Right lung (tissue), 10 donors: ENCODE data around the gene CERS3. TPM values are rescaled to one million over a fixed set of nuclear protein-coding genes. Genes with fewer than 3 reads are reported as not detected.

Source experiments
- DNase-seq, 2 donors: peaks; one replicate each; pipeline ENCODE4 v3.0.0-alpha.2; 2013
- long read RNA-seq, 8 donors: transcript quantifications; one replicate each; lab custom pipeline, GENCODE V29; 2026
- polyA plus RNA-seq, 5 donors: library from polyadenylated mRNA; unstranded; fragments of 120-200 nt; gene quantifications; one replicate each; pipeline versions ENCODE4 v1.2.1 to v1.2.3, GENCODE V29; 2013; ENCODE audit warnings: inconsistent platforms in 1 of 5, low replicate concordance in 1 of 5; ENCODE audit not compliant: insufficient read length in 5 of 5, insufficient read depth in 1 of 5

Gene CERS3
- under 1 TPM; 0.08 to 0.30 (median 0.18) TPM for polyA plus RNA-seq
- long read RNA-seq, donor 1: 0 reads
- long read RNA-seq, donor 2: 0 reads
- long read RNA-seq, donor 3: 0 reads
- long read RNA-seq, donor 4: 0 reads
- long read RNA-seq, donor 5: 0 reads
- long read RNA-seq, donor 6: 0 reads
- long read RNA-seq, donor 7: 0 reads
- long read RNA-seq, donor 8: 0 reads

GRCh38 chr15:100528833-100529428 is at the start of gene CERS3:
Gene CERS3 (minus strand): TSS chr15:100528950. CDS start chr15:100501849, 27,101 bp downstream.
- no peak for DNase-seq

- no peak for DNase-seq
These were observed 44.8 kb upstream of the CERS3 start for GRCh38 chr15:100573526-100573925.

DNA sequence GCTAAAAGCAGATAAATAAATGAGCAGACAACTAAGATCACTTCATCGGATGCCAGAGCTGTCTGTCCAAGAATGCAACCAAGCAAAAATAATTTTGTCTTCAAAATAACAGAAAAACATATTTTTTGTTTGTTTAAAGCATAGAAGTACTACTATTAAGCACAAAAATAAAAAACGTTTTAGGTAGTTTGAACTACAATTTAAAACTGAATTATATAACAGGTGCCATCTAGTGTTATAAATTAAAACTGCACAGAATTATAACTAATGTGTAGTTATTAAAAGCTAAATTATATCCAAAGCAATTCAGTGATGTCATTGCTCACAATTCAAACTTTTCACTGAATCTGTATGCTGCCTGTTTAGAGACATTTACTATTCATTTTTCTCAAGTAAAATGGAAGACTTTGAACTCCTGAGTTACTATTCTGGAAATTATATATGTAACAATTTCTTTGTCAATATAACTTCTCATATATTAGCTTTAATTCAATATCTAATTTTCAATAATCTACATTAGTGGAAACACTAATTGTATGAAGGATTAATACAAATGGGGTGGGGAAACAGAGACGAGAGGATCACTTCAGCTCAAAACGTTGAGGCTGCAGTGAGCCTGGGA is 43.7 kb upstream of the CERS3 start:
- peak in 1 of 2 donors; percentile 16 for DNase-seq

- no peak for DNase-seq
These were observed 42.9 kb upstream of the CERS3 start for GRCh38 chr15:100571592-100572167.

- peak; percentile 45 to 66 for DNase-seq
These were observed 42.1 kb upstream of the CERS3 start for GRCh38 chr15:100570735-100571313.

- no peak for DNase-seq
These were observed 41.5 kb upstream of the CERS3 start for GRCh38 chr15:100570275-100570674.

- DNase-seq: no peak
These were observed 40.6 kb upstream of the CERS3 start for GRCh38 chr15:100569391-100569790.

GRCh38 chr15:100566850-100567628 is 38.3 kb upstream of the CERS3 start:
- DNase-seq: no peak

- DNase-seq: no peak
These were observed 36.8 kb upstream of the CERS3 start for GRCh38 chr15:100565591-100565990.

DNA sequence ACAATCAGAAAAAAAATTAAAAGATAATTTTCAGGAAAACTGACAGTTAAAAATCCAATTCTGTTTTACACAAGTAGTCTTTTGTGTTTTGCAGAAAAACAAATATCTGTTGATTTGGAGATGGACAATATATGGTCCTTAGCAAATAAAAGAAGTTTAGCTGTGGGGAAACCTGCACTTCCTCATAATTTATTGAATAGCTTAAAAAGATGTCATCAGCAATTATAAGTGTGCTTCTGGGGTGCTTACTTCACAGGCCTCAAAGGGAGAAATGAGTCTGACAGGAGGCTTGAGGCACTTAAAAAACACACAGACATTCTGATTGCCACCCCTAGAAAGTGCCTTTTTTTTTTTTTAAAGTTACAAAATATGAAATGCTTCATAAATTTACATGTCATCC is 31.6 kb upstream of the CERS3 start:
- no peak for DNase-seq

DNA sequence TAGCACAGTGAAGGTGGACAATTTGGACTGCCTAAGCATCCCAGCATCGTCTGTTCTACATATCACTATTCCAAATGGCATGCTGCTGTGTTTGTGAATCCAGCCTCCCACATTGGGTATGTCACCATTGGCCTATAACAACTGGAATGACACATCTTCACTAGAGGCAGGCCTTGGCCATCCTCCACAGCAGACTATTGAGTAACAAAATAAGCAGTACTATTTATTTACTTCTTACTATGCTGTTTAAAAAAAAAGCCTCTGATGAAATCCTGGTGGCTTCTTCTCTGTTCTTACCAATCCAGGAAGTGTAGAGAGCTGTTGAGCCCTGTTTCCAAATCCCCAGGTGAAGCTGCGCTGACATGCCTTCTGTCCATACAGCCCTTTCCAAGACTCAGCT is 30.6 kb upstream of the CERS3 start:
- DNase-seq: peak in 1 of 2 donors; percentile 40

DNA sequence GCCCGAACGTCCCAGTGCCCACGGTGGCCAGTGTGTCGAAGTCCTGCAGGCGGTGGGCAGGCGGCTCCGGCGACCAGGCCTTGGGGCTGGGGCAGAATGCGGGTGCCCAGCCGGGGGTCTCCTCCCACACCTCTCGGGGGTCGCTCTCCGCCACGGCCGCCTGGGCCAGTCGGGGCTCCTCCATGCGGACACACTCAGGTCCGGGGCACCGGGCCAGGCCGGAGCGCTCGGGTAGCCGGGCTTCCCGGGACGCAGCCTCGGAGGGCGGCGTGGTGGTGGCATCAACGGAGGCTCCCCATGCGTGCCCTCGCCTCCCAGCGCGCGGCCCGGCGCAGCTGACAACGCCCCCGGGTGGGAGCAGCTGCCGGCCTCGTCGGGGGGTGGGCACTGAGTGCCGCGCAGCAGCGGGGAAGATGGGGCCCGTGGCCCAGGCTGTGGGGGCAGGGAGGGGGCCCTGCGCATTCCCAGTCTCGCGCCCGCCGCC is 30.1 kb upstream of the CERS3 start:
- no peak for DNase-seq

DNA sequence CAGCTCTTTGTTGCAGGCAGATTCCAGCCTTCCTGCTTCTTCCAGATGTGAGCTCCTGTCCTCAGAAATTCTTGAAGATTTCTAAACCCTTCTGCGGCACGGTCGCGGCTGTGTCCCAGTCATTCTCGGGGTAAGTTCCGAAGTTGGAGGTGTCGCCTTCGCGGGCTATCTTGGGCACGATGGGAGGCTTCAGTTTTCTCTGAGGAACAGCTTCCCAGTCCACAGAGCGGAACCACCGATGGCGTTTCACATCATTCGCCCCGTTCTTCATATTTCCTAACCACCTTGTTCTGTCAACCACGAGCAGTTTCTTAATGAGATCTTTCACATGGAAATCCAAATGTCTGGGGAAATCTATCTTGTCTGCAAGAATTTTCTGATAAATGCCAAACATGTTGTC is 24.7 kb upstream of the CERS3 start:
- no peak for DNase-seq

- DNase-seq: no peak
These were observed 19.2 kb upstream of the CERS3 start for GRCh38 chr15:100547961-100548360.

DNA sequence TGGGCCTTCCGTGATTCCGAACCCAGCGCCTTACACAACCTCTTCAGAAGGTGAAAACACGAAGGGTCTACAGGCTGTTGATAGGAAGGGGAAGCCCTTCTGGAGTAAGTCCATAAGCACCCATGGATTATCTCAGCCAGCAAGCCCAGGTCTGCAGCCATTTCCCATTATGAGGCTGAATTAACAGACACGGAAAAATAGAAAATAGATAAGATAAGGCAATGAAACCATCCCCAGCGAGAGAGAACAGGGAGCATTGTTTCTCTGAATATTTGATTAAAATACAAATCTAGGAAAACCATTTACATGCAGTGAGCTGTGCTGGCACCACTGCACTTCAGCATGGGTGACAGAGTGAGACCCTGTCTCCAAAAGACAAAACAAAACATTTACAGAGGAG is 16.2 kb upstream of the CERS3 start:
- DNase-seq: no peak

DNA sequence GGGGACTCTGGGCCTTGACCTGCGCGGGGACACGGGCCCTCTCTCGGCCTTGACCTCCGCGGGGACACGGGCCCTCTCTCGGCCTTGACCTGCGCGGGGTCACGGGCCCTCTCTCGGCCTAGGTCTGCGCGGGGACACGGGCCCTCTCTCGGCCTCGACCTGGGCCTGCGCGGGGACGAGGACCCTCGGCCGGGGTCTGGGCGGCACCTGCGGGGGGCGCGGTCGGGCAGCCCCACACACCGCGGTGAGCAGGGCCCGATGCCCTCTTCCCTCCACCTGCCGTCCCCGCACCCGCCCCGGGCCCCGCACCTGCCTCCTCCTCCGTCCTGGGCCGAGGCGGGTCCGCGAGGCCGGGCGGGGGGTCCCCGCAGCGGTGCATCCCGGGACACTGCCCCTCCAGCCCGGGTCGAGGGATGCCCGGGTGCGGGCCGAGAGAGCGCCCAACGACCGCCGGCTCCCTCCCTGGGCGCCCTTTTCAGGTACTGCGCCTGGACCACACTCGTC is 15.6 kb upstream of the CERS3 start:
- DNase-seq: no peak

GRCh38 chr15:100542290-100542689 is 13.5 kb upstream of the CERS3 start:
- no peak for DNase-seq

DNA sequence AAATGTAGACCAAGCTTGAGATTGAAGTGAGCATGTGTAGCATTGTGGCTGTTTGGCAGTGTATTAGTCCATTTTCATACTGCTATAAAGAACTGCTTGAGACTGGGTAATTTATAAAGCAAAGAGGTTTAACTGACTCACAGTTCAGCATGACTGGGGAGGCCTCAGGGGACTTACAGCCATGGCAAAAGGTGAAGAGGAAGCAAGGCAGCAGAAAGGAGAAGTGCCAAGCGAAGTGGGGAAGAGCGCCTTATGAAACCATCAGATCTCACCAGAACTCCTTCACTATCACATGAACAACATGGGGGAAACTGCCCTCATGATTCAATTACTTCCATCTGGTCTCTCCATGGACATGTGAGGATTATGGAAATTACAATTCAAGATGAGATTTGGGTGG is 8.6 kb upstream of the CERS3 start:
- no peak for DNase-seq

DNA sequence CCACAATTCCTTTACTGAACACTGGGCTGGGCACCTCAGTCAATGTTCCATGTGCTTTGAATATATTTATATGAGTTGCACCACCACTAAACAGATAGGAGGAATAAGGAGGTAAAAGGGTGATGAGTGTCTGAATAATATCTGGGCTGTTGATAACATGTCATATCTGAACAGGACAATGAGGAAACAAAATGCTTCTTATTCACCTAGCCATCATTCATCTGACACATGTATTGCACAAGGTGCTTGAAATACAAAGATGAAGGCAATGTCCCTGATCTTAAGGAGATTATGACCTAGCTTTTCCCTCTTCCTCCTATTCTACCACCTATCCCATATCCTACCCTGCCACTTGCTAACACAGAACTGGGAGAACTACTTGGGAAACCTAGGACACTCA is 8.0 kb upstream of the CERS3 start:
- DNase-seq: no peak

DNA sequence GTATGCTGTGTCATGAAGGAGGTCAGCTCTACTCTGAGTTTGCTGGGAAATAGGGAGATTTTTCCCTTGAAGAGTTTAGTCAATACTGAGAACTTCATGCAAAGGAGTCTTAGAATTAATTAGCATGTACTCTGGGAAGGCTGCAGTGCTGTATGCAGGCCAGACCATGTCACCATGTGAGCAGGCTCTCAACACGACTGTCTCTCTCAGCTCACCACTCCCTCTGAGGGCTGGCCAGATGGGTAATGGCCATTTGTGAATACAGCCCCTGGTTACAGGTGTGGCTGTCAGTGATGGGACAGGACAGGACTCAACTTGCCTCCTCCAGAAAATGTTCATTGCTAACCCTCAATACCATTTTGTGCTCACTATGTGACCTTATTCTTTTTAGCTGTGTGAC is 5.1 kb upstream of the CERS3 start:
- DNase-seq: no peak

DNA sequence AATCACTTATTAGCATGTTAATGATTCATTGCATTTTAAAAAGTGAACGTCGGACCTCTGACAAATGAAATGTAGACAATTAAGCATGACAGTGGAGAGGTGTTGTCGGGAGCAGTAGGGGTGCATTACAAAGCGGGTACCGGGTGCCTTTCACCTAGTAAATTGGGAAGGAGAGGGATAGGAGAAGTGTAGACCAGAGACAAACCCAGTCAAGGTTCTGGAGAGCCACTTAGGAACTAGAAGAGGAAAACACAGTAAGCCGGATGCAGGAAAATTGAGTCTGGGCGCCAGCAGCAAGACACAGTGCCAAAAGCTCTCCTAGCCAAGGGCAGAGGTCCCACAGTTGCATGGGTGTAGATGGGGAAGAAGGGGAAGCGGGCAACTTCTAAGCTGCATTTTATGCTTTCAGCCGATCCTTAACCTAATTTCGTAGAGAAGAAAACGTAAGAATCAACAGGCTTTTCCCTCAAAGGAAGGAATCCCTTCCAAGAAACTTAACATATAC is 3.1 kb upstream of the CERS3 start:
- peak in 1 of 2 donors; percentile 33 for DNase-seq
